GM10248 (cell line): ENCODE data around the gene STIM2.

Experiments used
- CTCF ChIA-PET: fragments of 300-600 bp; sonication (Branson Sonifier 250); formaldehyde crosslinking; extraction: SDS; loops from one replicate; lab custom pipeline; 2021; ENCODE audit warnings: antibody characterized with exemption; lab: Yijun Ruan, JAX
- POLR2A ChIA-PET: fragments of 350-650 bp; sonication (Branson Sonifier 250); formaldehyde crosslinking; extraction: SDS; loops from one replicate; lab custom pipeline; 2020; ENCODE audit warnings: antibody characterized with exemption; lab: Yijun Ruan, JAX
- DNase-seq: peaks from one replicate; pipeline ENCODE4 v3.0.0; 2012; ENCODE audit errors: extremely low spot score
- TF ChIP-seq, protein P1 (sequence below): IDR thresholded peaks from 2 replicates; pipeline ENCODE4 v1.5.1; 2012; ENCODE audit warnings: mild to moderate bottlenecking, low read depth; ENCODE audit errors: extremely low read depth, missing control alignments, control extremely low read depth

Gene STIM2

GRCh38 chr4:26912810-26913209 lies 52.2 kb downstream of the STIM2 start:
- DNase-seq: no peak
- POLR2A ChIA-PET: no interaction called here
- CTCF ChIA-PET: no interaction called here
- TF ChIP-seq, protein P1, sequence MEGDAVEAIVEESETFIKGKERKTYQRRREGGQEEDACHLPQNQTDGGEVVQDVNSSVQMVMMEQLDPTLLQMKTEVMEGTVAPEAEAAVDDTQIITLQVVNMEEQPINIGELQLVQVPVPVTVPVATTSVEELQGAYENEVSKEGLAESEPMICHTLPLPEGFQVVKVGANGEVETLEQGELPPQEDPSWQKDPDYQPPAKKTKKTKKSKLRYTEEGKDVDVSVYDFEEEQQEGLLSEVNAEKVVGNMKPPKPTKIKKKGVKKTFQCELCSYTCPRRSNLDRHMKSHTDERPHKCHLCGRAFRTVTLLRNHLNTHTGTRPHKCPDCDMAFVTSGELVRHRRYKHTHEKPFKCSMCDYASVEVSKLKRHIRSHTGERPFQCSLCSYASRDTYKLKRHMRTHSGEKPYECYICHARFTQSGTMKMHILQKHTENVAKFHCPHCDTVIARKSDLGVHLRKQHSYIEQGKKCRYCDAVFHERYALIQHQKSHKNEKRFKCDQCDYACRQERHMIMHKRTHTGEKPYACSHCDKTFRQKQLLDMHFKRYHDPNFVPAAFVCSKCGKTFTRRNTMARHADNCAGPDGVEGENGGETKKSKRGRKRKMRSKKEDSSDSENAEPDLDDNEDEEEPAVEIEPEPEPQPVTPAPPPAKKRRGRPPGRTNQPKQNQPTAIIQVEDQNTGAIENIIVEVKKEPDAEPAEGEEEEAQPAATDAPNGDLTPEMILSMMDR: no peak

- TF ChIP-seq, protein P1: no peak
- CTCF ChIA-PET: interaction anchor here (1.1 to 3.7 kb wide), 7 partner anchors 14 to 94 kb away, joined by 3 to 12 read pairs (median 5); partner anchors contain the start of gene STIM2
- POLR2A ChIA-PET: no interaction called here
- DNase-seq: no peak
Observed at GRCh38 chr4:26916195-26916594, 55.6 kb downstream of the STIM2 start.

DNA sequence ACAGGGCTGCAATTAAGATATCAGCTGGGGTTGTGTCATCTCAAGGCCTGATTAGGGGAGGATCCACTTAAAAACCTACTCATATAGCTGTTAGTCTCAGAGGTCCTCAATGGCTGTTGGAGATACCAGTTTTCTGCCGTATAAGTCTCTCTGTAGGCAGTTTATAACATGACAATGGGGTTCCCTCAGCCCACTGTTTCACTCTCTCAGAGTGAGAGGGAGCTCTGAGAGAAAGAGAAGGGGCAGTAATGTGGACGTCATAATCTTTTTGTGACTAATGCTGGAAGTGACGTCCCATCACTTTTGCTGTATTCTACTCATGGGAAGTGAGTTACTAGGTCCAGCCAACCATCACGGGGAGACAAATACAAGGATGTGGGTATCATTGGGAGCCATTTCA lies 70.3 kb downstream of the STIM2 start:
- CTCF ChIA-PET: interaction anchor here (1.1 to 2.1 kb wide), 3 partner anchors 9 to 79 kb away, joined by 3 to 6 read pairs (median 4); no protein-coding TSS in a partner anchor
- TF ChIP-seq, protein P1: no peak
- DNase-seq: no peak
- POLR2A ChIA-PET: no interaction called here

GRCh38 chr4:26931451-26931850 lies 70.8 kb downstream of the STIM2 start:
- no peak for DNase-seq
- TF ChIP-seq, protein P1: no peak
- ChIA-PET CTCF (interaction anchor here (1.1 to 2.1 kb wide), 2 partner anchors 9 to 15 kb away, joined by 3 to 6 read pairs; no protein-coding TSS in a partner anchor), POLR2A (no interaction called here)

- ChIA-PET POLR2A (no interaction called here), CTCF (interaction anchor here (1.6 kb wide), 1 partner anchor 14 kb away, joined by 3 read pairs; no protein-coding TSS in a partner anchor)
- DNase-seq: no peak
- TF ChIP-seq, protein P1: no peak
Observed at GRCh38 chr4:26931966-26932365, 71.3 kb downstream of the STIM2 start.

- TF ChIP-seq, protein P1: no peak
- DNase-seq: no peak
- CTCF ChIA-PET: interaction anchor here (1.0 to 1.5 kb wide), 2 partner anchors 19 to 27 kb away, joined by 3 to 5 read pairs; no protein-coding TSS in a partner anchor
- POLR2A ChIA-PET: no interaction called here
Observed at GRCh38 chr4:26935397-26935796, 74.8 kb downstream of the STIM2 start.
